SU-DHL-6 (cell line): Measurements from ENCODE around the gene KIRREL1.

Source experiments
- H2AFZ ChIP-seq: fragments of 200-600 bp; sonication (generic); 2 replicates; pipeline ENCODE4 v1.6.1; 2014; ENCODE audit warnings: low read depth, mild to moderate bottlenecking, moderate library complexity, mixed read lengths, antibody characterized with exemption, low read length; ENCODE audit not compliant: severe bottlenecking
- H3F3A ChIP-seq: fragments of 200-600 bp; shearing (Covaris generic); 2 replicates; pipeline ENCODE4 v1.6.0; 2016; ENCODE audit warnings: antibody characterized with exemption, mild to moderate bottlenecking; ENCODE audit not compliant: insufficient read depth
- H3K27ac ChIP-seq: fragments of 200-600 bp; sonication (generic); 2 replicates; pipeline ENCODE4 v1.5.1; 2016; ENCODE audit warnings: low read depth, mild to moderate bottlenecking, low read length, moderate library complexity, mixed read lengths
- H3K27me3 ChIP-seq: fragments of 200-600 bp; sonication (generic), shearing (Covaris generic); 2 replicates; pipeline ENCODE4 v1.6.0; 2014; ENCODE audit warnings: mild to moderate bottlenecking, low read length
- H3K36me3 ChIP-seq: fragments of 200-600 bp; sonication (generic); 2 replicates; pipeline ENCODE4 v1.6.1; 2014; ENCODE audit warnings: mild to moderate bottlenecking, low read length, mixed read lengths
- H3K4me2 ChIP-seq: fragments of 300-600, 200-600 bp; shearing (Covaris generic), sonication (generic); 2 replicates; pipeline ENCODE4 v1.6.0; 2014; ENCODE audit warnings: low read length, low read depth, mild to moderate bottlenecking; ENCODE audit not compliant: poor library complexity, severe bottlenecking
- H3K4me3 ChIP-seq: fragments of 200-600 bp; sonication (generic); 2 replicates; pipeline ENCODE4 v1.5.1; 2014; ENCODE audit warnings: antibody characterized with exemption, low read length, mild to moderate bottlenecking, mixed read lengths; ENCODE audit not compliant: insufficient read depth, poor library complexity, severe bottlenecking
- H3K79me2 ChIP-seq: fragments of 200-600 bp; sonication (generic); 2 replicates; pipeline ENCODE4 v1.6.1; 2014; ENCODE audit warnings: mild to moderate bottlenecking, low read length, moderate library complexity; ENCODE audit not compliant: insufficient read depth
- H3K9ac ChIP-seq: fragments of 200-600 bp; sonication (generic); 2 replicates; pipeline ENCODE4 v1.7.0; 2014; ENCODE audit warnings: mild to moderate bottlenecking, low read length
- H3K9me2 ChIP-seq: fragments of 200-600 bp; sonication (generic); replicated peaks from 2 replicates; pipeline ENCODE4 v1.6.1; 2014; ENCODE audit warnings: low read length; ENCODE audit not compliant: insufficient read depth
- H3K9me3 ChIP-seq: fragments of 200-600 bp; sonication (generic); 2 replicates; pipeline ENCODE4 v1.6.1; 2014; ENCODE audit warnings: low read length, mixed read lengths; ENCODE audit not compliant: insufficient read depth
- H4K20me1 ChIP-seq: fragments of 200-600 bp; sonication (generic); 2 replicates; pipeline ENCODE4 v1.6.1; 2014; ENCODE audit warnings: low read depth, mild to moderate bottlenecking, antibody characterized with exemption, low read length, moderate library complexity, mixed read lengths
- CTCF ChIP-seq: fragments of 200-600 bp; sonication (generic); IDR thresholded peaks from one replicate; pipeline ENCODE4 v1.5.1; 2017; ENCODE audit warnings: antibody characterized with exemption, mild to moderate bottlenecking, low read length, moderate library complexity; ENCODE audit not compliant: insufficient read depth, poor library complexity, severe bottlenecking
- EZH2phosphoT487 ChIP-seq: fragments of 200-600 bp; sonication (generic), shearing (Covaris generic); conservative IDR thresholded peaks from 2 replicates; pipeline ENCODE4 v1.6.1; 2018; ENCODE audit warnings: mild to moderate bottlenecking, antibody characterized with exemption, low read length, moderate library complexity, mixed read lengths

The KIRREL1 gene

GRCh38 chr1:158094571-158094970 is 101.1 kb downstream of the KIRREL1 start:
- Histone ChIP-seq H3K9me2 (no peaks in the 10 kb centered on the region), H3K9ac (no peak overlapping the region), H3K4me3 (no peak overlapping the region), H2AFZ (no peak overlapping the region), H3F3A (no peaks in the 10 kb centered on the region), H3K79me2 (no peaks in the 10 kb centered on the region), H3K36me3 (no peaks in the 10 kb centered on the region), H3K27ac (no peak overlapping the region), H3K9me3 (no peaks in the 10 kb centered on the region), H3K27me3 (no peaks in the 10 kb centered on the region), H4K20me1 (no peaks in the 10 kb centered on the region), H3K4me2 (no peak overlapping the region)
- TF ChIP-seq EZH2phosphoT487 (no peak), CTCF (no peak)

- Histone ChIP-seq H3K36me3 (no peaks in the 10 kb centered on the region), H3K27ac (no peak overlapping the region)
These were observed 102.4 kb downstream of the KIRREL1 start for GRCh38 chr1:158095737-158096335.

GRCh38 chr1:158098256-158098655 is 104.8 kb downstream of the KIRREL1 start:
- no peak overlapping the region for H2AFZ ChIP-seq
- no peaks in the 10 kb centered on the region for H3K79me2 ChIP-seq
- no peaks in the 10 kb centered on the region for H3K9me2 ChIP-seq
- no peaks in the 10 kb centered on the region for H3K36me3 ChIP-seq
- no peaks in the 10 kb centered on the region for H4K20me1 ChIP-seq
- H3K9ac ChIP-seq, result no peak overlapping the region
- H3K9me3 ChIP-seq, result no peaks in the 10 kb centered on the region
- no peak overlapping the region for H3K4me2 ChIP-seq
- no peaks in the 10 kb centered on the region for H3F3A ChIP-seq
- TF ChIP-seq CTCF (no peak), EZH2phosphoT487 (no peak)
- no peaks in the 10 kb centered on the region for H3K27me3 ChIP-seq
- no peak overlapping the region for H3K4me3 ChIP-seq
- no peak overlapping the region for H3K27ac ChIP-seq

More at GRCh38 chr1:158095737-158096335, 102.4 kb downstream of the KIRREL1 start:
- no peaks in the 10 kb centered on the region for H3K9me2 ChIP-seq
- no peak overlapping the region for H3K4me3 ChIP-seq
- H3K9ac ChIP-seq, result no peak overlapping the region
- no peak overlapping the region for H2AFZ ChIP-seq
- H4K20me1 ChIP-seq, result no peaks in the 10 kb centered on the region
- H3K27me3 ChIP-seq, result no peaks in the 10 kb centered on the region
- H3F3A ChIP-seq, result no peaks in the 10 kb centered on the region
- H3K9me3 ChIP-seq, result no peaks in the 10 kb centered on the region
- TF ChIP-seq EZH2phosphoT487, result no peak
- TF ChIP-seq CTCF, result peak; percentile 69
- no peaks in the 10 kb centered on the region for H3K79me2 ChIP-seq
- H3K4me2 ChIP-seq, result no peak overlapping the region
